NCI-H446 (cell line): ENCODE measurements around the gene CLCN6.

Experiments used
- DNase-seq, 2 experiments: peaks; one replicate each; lab custom pipeline; 2025; lab: John Stamatoyannopoulos, UW

Gene CLCN6

GRCh38 chr1:11779715-11780379 lies 26.1 kb upstream of the CLCN6 start:
- no peak for DNase-seq

GRCh38 chr1:11780380-11781147 lies 25.4 kb upstream of the CLCN6 start:
- DNase-seq: no peak

GRCh38 chr1:11781297-11781696 lies 24.7 kb upstream of the CLCN6 start:
- no peak for DNase-seq

GRCh38 chr1:11782127-11782708 lies 23.8 kb upstream of the CLCN6 start:
- DNase-seq: no peak

- DNase-seq: no peak
Observed at GRCh38 chr1:11783556-11783955, 22.4 kb upstream of the CLCN6 start.

GRCh38 chr1:11784256-11784992 lies 21.6 kb upstream of the CLCN6 start:
- no peak for DNase-seq

- DNase-seq: peak in 1 of 2 experiments; percentile 16
Observed at GRCh38 chr1:11784993-11785769, 20.8 kb upstream of the CLCN6 start.

GRCh38 chr1:11786168-11786567 lies 19.8 kb upstream of the CLCN6 start:
- no peak for DNase-seq

- DNase-seq: no peak
Observed at GRCh38 chr1:11787251-11787803, 18.7 kb upstream of the CLCN6 start.

- DNase-seq: no peak
Observed at GRCh38 chr1:11787804-11788436, 18.1 kb upstream of the CLCN6 start.

- no peak for DNase-seq
Observed at GRCh38 chr1:11788549-11789053, 17.4 kb upstream of the CLCN6 start.

GRCh38 chr1:11789126-11790067 lies 16.6 kb upstream of the CLCN6 start:
- DNase-seq: no peak

- no peak for DNase-seq
Observed at GRCh38 chr1:11790101-11790879, 15.7 kb upstream of the CLCN6 start.

- no peak for DNase-seq
Observed at GRCh38 chr1:11790880-11791715, 14.9 kb upstream of the CLCN6 start.

- no peak for DNase-seq
Observed at GRCh38 chr1:11792106-11792505, 13.9 kb upstream of the CLCN6 start.

GRCh38 chr1:11793819-11794218 lies 12.2 kb upstream of the CLCN6 start:
- no peak for DNase-seq

GRCh38 chr1:11794446-11795237 lies 11.3 kb upstream of the CLCN6 start:
- DNase-seq: no peak
